ENCODE data around the gene MAG. TPM values are rescaled to one million over a fixed set of nuclear protein-coding genes. Genes with fewer than 3 reads are reported as not detected.

Gene MAG
- total RNA-seq, 1 donor from 2014 or later: not detected

DNA sequence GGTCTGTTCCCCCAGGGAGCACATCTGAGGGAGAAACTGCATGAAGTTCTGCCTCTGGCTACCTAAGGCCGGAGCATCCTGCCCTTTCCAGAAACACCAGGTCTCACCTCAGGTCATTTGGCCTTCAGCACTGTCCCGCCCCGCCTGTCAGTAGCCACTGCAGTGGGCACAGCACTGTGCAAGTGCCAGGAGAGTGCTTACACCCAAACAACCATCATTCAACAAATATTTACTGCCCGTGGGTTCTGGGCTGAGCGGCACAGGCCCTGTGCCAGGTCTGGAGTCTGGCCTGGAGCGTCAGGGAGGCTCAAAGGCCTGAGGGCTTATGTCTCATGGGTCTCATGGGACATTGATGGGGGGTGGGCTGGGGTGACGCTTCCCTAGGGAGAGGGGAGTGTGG is 20.4 kb upstream of the MAG start:
- peaks cover 32% of the 10 kb centered on the region for H3K4me1 ChIP-seq
- peaks cover 52% of the 10 kb centered on the region for H3K36me3 ChIP-seq
- no peak for DNase-seq
- H3K27me3 ChIP-seq (ENCODE audit: low read depth): no peaks in the 10 kb centered on the region
- TF ChIP-seq CTCF (IDR thresholded peaks at IDR 0.05; ENCODE audit: borderline replicate concordance): no peak
- no peak overlapping the region for H3K27ac ChIP-seq (replicated peaks)
- H3K9me3 ChIP-seq (replicated peaks): no peaks in the 10 kb centered on the region
- intact Hi-C loops (cut with micrococcal nuclease): no loop called here
- no peak overlapping the region for H3K4me3 ChIP-seq

GRCh38 chr19:35272122-35272719 is 19.7 kb upstream of the MAG start:
- H3K4me1 ChIP-seq: peaks cover 26% of the 10 kb centered on the region
- no peak overlapping the region for H3K27ac ChIP-seq (replicated peaks)
- intact Hi-C loops (cut with micrococcal nuclease): no loop called here
- no peaks in the 10 kb centered on the region for H3K9me3 ChIP-seq (replicated peaks)
- TF ChIP-seq CTCF (IDR thresholded peaks at IDR 0.05; ENCODE audit: borderline replicate concordance): no peak
- H3K27me3 ChIP-seq (ENCODE audit: low read depth): no peaks in the 10 kb centered on the region
- peaks cover 58% of the 10 kb centered on the region for H3K36me3 ChIP-seq
- no peak for DNase-seq
- no peak overlapping the region for H3K4me3 ChIP-seq

DNA sequence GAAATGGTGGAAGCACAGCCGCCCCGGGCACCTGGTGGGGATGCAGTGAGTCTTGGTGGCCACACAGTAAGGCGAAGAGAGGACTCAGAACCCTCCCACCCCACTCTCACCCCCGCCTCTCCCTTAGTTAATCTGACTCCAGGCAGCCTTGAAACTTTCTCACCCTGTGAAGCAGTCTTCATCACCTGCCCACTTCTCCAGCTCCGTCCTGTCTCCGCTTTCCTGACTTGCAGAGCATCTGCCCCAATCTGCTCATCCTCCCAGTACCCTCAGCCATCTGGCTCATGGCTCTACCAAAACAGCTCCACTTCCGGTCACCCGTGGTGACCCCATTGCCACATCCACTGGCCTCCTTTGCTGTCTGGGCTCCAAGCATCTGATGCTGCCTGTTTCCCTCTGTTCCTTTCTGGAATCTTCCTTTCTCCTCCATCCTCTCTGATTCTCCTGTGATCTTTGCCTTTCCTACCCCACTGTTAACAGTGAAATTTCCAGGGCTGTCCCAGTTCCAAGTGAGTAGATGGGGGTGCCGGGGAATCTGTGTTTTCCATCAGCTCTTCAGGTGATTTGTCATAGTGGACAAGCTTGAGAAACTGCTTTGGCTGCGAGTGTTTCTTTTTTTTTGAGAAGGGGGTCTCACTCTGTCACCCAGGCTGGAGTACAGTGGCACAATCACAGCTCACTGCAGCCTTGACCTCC is 18.9 kb upstream of the MAG start:
- H3K27me3 ChIP-seq (ENCODE audit: low read depth): no peaks in the 10 kb centered on the region
- TF ChIP-seq CTCF (IDR thresholded peaks at IDR 0.05; ENCODE audit: borderline replicate concordance): no peak
- H3K36me3 ChIP-seq: peaks cover 66% of the 10 kb centered on the region
- no peak for DNase-seq
- intact Hi-C loops (cut with micrococcal nuclease): no loop called here
- H3K4me3 ChIP-seq: no peak overlapping the region
- H3K27ac ChIP-seq (replicated peaks): no peak overlapping the region
- H3K4me1 ChIP-seq: peaks cover 21% of the 10 kb centered on the region
- no peaks in the 10 kb centered on the region for H3K9me3 ChIP-seq (replicated peaks)

DNA sequence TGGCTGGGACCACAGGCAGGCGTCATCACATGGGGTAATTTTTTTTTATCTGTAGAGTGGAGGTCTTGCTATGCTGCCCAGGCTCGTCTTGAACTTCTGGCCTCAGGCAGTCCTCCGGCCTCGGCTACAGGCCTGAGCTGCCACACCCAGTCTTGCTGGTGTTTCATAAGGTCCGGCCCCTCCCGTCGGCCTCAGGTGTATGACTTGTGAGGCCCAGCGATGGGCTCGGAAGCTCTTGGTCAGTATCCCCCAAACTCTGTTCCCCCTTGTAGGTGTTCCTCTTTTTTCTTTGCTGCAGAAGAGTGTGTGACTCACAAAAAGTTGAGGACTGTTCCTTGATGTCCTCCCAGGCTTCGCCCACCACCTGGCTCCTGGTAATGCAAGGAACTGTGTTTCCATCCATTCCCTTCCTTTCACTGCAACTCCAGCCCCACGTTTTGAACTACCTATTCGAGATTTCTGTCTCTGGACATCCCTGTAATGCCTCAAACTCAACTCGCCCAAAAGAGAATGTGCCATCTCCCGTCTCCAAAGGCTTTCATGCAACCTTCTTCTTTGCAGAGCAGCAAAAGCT is 18.2 kb upstream of the MAG start:
- no peak overlapping the region for H3K4me3 ChIP-seq
- H3K4me1 ChIP-seq: peaks cover 21% of the 10 kb centered on the region
- DNase-seq: no peak
- TF ChIP-seq CTCF (IDR thresholded peaks at IDR 0.05; ENCODE audit: borderline replicate concordance): no peak
- H3K36me3 ChIP-seq: peaks cover 73% of the 10 kb centered on the region
- H3K27me3 ChIP-seq (ENCODE audit: low read depth): no peaks in the 10 kb centered on the region
- intact Hi-C loops (cut with micrococcal nuclease): no loop called here
- H3K27ac ChIP-seq (replicated peaks): no peak overlapping the region
- H3K9me3 ChIP-seq (replicated peaks): no peaks in the 10 kb centered on the region

DNA sequence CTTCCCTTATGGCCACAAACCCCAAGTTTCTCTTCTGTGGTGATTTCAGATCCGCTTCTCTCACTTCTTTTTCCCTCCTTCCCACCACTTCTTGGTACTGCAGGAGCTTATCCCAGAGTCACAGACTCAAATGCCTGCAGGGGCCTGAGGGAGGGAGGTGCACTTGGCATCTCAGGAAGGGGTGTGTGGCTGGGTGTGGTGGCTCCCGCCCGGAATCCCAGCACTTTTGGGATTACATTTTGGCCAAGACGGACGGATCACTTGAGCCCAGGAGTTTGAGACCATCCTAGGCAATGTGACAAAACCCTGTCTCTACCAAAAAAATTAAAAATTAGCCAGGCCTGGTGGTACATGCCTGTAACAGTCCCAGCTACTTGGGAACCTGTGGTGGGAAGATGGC is 17.6 kb upstream of the MAG start:
- Histone ChIP-seq H3K27me3 (ENCODE audit: low read depth) (no peaks in the 10 kb centered on the region), H3K4me3 (no peak overlapping the region), H3K4me1 (peaks cover 20% of the 10 kb centered on the region), H3K36me3 (peaks cover 78% of the 10 kb centered on the region), H3K9me3 (replicated peaks) (no peaks in the 10 kb centered on the region), H3K27ac (replicated peaks) (no peak overlapping the region)
- no peak for DNase-seq
- intact Hi-C loops (cut with micrococcal nuclease): no loop called here
- TF ChIP-seq CTCF (IDR thresholded peaks at IDR 0.05; ENCODE audit: borderline replicate concordance): no peak

All from left ventricle myocardium inferior (tissue), 1 donor.